Psoas muscle (tissue), 8 donors: ENCODE data around the gene ITGAD. TPM values are rescaled to one million over a fixed set of nuclear protein-coding genes. Genes with fewer than 3 reads are reported as not detected.

Source experiments
- ATAC-seq, 4 donors: fragments of 200-7000 bp; cut with Tn5 transposase; one replicate each; pipeline ENCODE4 v1.9.1; 2020; ENCODE audit warnings: moderate library complexity in 3 of 4, mild to moderate bottlenecking in 2 of 4
- DNase-seq, 2 donors: peaks; one replicate each; pipeline ENCODE4 v3.0.0-alpha.2; 2020
- H3K27ac ChIP-seq: fragments of 200-600 bp; one replicate; pipeline ENCODE4 v1.8.0; 2022
- H3K27me3 ChIP-seq, 3 donors: fragments of 200-600 bp in 1 of 3; one replicate each; pipeline versions ENCODE4 v1.6.1 to v1.8.0; 2013 to 2022; ENCODE audit warnings: low read length in 2 of 3, mild to moderate bottlenecking in 2 of 3, moderate library complexity in 1 of 3; ENCODE audit not compliant: insufficient read depth in 3 of 3
- H3K36me3 ChIP-seq, 2 donors: fragments of 200-600 bp in 1 of 2; one replicate each; pipeline versions ENCODE4 v1.6.1 to v1.8.0; 2013 to 2022; ENCODE audit warnings: low read depth in 1 of 2, mild to moderate bottlenecking in 1 of 2, moderate library complexity in 1 of 2; ENCODE audit not compliant: insufficient read depth in 1 of 2
- H3K4me1 ChIP-seq: fragments of 200-600 bp; one replicate; pipeline ENCODE4 v1.8.0; 2022
- H3K4me3 ChIP-seq: fragments of 200-600 bp; one replicate; pipeline ENCODE4 v1.8.0; 2022; ENCODE audit warnings: mild to moderate bottlenecking
- H3K9me3 ChIP-seq: fragments of 200-600 bp; one replicate; pipeline ENCODE4 v1.8.0; 2022
- WGBS, 3 donors: extraction: QIAGEN DNeasy Blood & Tissue Kit; methylation state at CpG; one replicate each; pipeline versions ENCODE4 v1.1.6 to v1.1.7; 2013; 5-methylcytosine and 5-hydroxymethylcytosine counted together
- intact Hi-C, 2 donors: fragments of 100-400 bp; cut with DNase I; formaldehyde crosslinking; loops; one replicate each; pipeline versions ENCODE4 v1.11.0 to v1.14.2; 2022
- polyA plus RNA-seq, 3 donors: library from polyadenylated mRNA; stranded (reverse); fragments of 200-250 nt; gene quantifications; one replicate each; pipeline ENCODE4 v1.2.3, GENCODE V29; 2013
- total RNA-seq, 4 donors: library from RNA; stranded (reverse); fragmentation: NEBNext Ultra II Directional in 2 of 4; extraction: Animal tissue kit (Norgen Biotek cat#: 25700) in 2 of 4; gene quantifications; one replicate each; pipeline versions ENCODE4 v1.2.1 to v1.2.4, GENCODE V29; 2021 to 2023
- TF ChIP-seq, protein P1 (sequence below): fragments of 200-600 bp; IDR thresholded peaks from one replicate; pipeline ENCODE4 v1.8.0; 2022; ENCODE audit warnings: antibody characterized with exemption
- donor health status: healthy with polysubstance abuse.
- donor health status: DM: no; HTN: no; CAD: no; lungs with moderate emphysema.
- donor health status: Bipolar disorder and iron deficiency.
- donor health status: healthy.
- donor health status: DM: yes; HTN: yes; CAD: no.
- donor health status: DM: no; HTN: no; CAD: no.
- donor health status: DM: no; HTN: no; CAD: no.
- donor health status: DM: yes; HTN: yes; CAD: no.

ITGAD gene
- total and polyA plus RNA-seq, 7 donors, result 0.01 to 0.42 (median 0.06) TPM; not detected in 3

DNA sequence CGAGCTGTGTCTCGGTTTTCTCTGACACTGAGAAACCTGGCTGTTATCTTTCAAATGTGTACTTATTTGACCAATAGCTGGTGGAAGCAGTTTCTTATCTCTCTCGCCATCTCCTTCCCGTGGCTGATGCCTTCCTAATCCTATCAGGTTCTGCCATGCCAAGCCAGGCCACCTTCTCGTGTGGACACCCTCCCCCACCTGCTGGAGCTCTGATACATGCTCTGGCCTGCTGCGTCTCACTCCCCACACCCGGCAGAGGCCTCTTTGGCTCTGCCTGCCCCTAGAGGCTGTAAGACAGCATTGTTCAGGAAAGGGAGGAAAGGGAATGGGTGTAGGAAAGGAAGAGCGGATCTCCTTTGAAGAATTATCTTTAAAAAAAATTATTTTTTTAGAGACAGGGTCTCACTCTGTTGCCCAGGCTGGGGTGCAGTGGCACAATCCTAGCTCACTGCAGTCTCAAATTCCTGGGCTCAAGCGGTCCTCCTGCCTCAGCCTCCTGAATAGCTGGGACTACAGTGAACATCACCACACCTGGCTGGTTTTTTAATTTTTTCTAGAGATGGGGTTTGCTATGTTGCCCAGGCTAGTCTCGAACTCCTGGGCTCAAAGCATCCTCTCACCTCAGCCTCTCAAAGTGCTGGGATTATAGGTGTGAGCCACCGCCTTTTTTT, 58.7 kb downstream of the ITGAD start:
- ATAC-seq (peak; percentile 61 to 69 (median 64)), DNase-seq (peak; percentile 61 to 80)
- H3K9me3 ChIP-seq, result no peaks in the 10 kb centered on the region
- WGBS, 3 donors, result 49 to 58% (median 53%) methylated on average over 11 of the region's 11 CpGs
- no peaks in the 10 kb centered on the region for H3K36me3 ChIP-seq
- TF ChIP-seq, protein P1, sequence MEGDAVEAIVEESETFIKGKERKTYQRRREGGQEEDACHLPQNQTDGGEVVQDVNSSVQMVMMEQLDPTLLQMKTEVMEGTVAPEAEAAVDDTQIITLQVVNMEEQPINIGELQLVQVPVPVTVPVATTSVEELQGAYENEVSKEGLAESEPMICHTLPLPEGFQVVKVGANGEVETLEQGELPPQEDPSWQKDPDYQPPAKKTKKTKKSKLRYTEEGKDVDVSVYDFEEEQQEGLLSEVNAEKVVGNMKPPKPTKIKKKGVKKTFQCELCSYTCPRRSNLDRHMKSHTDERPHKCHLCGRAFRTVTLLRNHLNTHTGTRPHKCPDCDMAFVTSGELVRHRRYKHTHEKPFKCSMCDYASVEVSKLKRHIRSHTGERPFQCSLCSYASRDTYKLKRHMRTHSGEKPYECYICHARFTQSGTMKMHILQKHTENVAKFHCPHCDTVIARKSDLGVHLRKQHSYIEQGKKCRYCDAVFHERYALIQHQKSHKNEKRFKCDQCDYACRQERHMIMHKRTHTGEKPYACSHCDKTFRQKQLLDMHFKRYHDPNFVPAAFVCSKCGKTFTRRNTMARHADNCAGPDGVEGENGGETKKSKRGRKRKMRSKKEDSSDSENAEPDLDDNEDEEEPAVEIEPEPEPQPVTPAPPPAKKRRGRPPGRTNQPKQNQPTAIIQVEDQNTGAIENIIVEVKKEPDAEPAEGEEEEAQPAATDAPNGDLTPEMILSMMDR, result peak; percentile 49
- intact Hi-C loops, result loop anchor here (5.0 to 10.0 kb wide), 2 partner anchors 237 to 345 kb away; partner anchors contain the start of genes BCKDK (in 1 of the 2), PYDC1 (in 1 of the 2) and TRIM72 (in 1 of the 2)
- H3K4me3 ChIP-seq, result no peak overlapping the region
- peaks cover 53% of the 10 kb centered on the region for H3K4me1 ChIP-seq
- no peaks in the 10 kb centered on the region for H3K27me3 ChIP-seq
- peak overlapping the region; percentile 100 for H3K27ac ChIP-seq

GRCh38 chr16:31452631-31453106, 59.5 kb downstream of the ITGAD start:
- Histone ChIP-seq H3K4me1 (peaks cover 62% of the 10 kb centered on the region), H3K27ac (peak overlapping the region; percentile 100), H3K9me3 (no peaks in the 10 kb centered on the region), H3K27me3 (no peaks in the 10 kb centered on the region), H3K4me3 (peak overlapping the region; percentile 49), H3K36me3 (peaks cover 0 to 3% of the 10 kb centered on the region in 2 donors)
- peak in 3 of 4 donors; percentile 27 to 48 (median 29) for ATAC-seq
- WGBS, 3 donors, result 53 to 70% (median 61%) methylated on average over 3 of the region's 3 CpGs
- peak in 1 of 2 donors; percentile 41 for DNase-seq
- intact Hi-C loops, result loop anchor here (5.0 to 10.0 kb wide), 2 partner anchors 238 to 345 kb away; partner anchors contain the start of genes BCKDK (in 1 of the 2), PYDC1 (in 1 of the 2) and TRIM72 (in 1 of the 2)
- TF ChIP-seq, protein P1, result no peak

DNA sequence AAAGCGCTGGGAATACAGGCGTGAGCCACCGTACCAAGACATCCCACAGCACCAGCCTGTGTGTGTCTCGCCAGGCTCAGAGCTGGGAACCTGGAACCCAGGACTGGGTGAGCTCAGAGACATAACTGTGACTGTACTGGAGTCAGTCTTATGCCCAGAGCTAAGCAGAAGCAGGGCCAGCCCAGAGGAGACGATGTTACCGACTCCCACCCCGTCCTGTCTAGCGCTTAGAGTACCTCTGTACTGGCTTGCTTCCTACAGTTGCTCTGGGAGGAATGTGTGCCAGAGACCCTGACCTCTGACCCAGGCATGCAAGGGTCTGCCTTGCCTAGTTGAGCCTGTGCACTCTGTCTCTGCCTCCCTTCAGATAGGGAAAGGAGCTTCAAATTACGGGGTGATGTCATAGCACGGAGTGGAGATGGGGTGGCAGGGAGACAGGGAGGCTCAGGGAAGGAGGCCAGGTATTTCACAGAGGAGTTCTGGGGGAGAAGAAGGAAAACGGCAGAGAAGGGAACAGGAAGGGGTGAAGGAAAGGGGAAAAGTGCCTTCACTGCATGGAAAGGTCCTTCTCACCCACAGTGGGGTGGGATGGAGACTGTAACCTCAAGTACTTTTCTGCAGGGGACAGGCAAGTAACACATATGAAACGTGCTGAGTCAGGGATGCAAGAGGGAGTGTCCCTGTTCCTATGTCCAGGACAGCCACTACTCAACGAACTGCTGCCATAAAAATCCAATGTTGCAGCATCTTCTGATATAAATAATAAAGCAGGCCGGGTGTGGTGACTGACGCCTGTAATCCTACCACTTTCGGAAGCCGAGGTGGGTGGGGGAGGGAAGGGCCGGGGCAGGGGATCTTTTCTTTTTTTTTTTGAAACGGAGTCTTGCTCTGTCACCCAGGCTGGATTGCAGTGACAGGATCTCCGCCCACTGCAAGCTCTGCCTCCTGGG, 60.4 kb downstream of the ITGAD start:
- intact Hi-C loops, result loop anchor here (5.0 to 10.0 kb wide), 2 partner anchors 239 to 346 kb away; partner anchors contain the start of genes BCKDK (in 1 of the 2), PYDC1 (in 1 of the 2) and TRIM72 (in 1 of the 2)
- ATAC-seq, result peak; percentile 58 to 77 (median 74)
- peaks cover 0 to 3% of the 10 kb centered on the region in 2 donors for H3K36me3 ChIP-seq
- H3K4me3 ChIP-seq, result peak overlapping the region; percentile 49
- no peaks in the 10 kb centered on the region for H3K27me3 ChIP-seq
- TF ChIP-seq, protein P1, result no peak
- peak overlapping the region; percentile 100 for H3K27ac ChIP-seq
- DNase-seq, result peak; percentile 77 to 87
- peaks cover 67% of the 10 kb centered on the region for H3K4me1 ChIP-seq
- H3K9me3 ChIP-seq, result no peaks in the 10 kb centered on the region
- 29 to 46% (median 30%) methylated on average over 20 of the region's 20 CpGs for WGBS, 3 donors

DNA sequence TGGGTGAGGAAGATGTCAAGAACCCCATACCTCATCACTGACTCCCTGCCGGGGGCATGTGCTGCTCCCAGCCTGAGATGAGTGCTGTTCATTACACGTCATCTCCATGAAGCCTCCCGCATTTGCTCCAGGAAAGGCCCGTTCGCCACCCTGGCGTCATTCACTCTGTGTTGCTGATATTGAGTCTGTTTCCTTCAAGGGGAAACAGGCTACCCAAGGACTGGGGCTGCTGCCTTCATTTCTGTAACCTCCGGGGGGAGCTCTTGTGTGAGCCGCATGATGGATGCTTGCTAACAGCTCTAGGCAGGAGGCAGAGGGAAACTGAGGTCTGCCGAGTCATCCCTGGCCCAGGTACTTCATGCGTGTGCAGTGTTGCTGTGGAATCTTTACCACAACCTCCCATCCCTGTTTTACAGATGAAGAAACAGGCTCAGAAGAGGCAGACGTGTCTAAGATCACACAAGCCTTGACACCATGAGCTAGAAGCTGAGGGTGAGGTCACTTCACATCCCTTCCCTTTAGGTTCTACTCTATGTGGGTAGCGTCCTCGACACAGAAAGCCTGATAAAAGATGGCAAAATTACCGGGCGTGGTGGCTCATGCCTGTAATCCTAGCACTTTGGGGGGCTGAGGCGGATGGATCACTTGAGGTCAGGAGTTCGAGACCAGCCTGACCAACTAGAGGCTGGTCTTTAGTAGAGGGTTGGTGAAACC, 62.6 kb downstream of the ITGAD start:
- no peaks in the 10 kb centered on the region for H3K27me3 ChIP-seq
- intact Hi-C loops, result loop anchor here in 1 of 2 donors (10.0 kb wide), 1 partner anchor 241 kb away; the partner anchor contains the start of genes PYDC1 and TRIM72
- H3K9me3 ChIP-seq, result no peaks in the 10 kb centered on the region
- H3K36me3 ChIP-seq, result peaks cover under 1 to 3% of the 10 kb centered on the region in 2 donors
- DNase-seq, result peak in 1 of 2 donors; percentile 48
- no peak for ATAC-seq
- TF ChIP-seq, protein P1, result peak; percentile 9
- H3K4me3 ChIP-seq, result peak overlapping the region; percentile 98
- peak overlapping the region; percentile 100 for H3K27ac ChIP-seq
- 67 to 76% (median 69%) methylated on average over 17 of the region's 17 CpGs for WGBS, 3 donors
- H3K4me1 ChIP-seq, result peaks cover 75% of the 10 kb centered on the region
